ENCODE data around the gene GTF3C4. TPM values are rescaled to one million over a fixed set of nuclear protein-coding genes. Genes with fewer than 3 reads are reported as not detected.
A peak's percentile ranks its signal among the peaks of the same experiment; 100 is the strongest.
"Not testable (repeated sequence)": the region's sequence is repeated elsewhere in the genome, so short reads cannot be mapped to it uniquely, and the experiment has no call there.

GTF3C4 gene
- total and polyA plus RNA-seq, 2 of the 13 experiments (the other 11 are each of a cell fraction or from before 2014, with no cell fraction given), result 2.6 to 12.9 TPM

DNA sequence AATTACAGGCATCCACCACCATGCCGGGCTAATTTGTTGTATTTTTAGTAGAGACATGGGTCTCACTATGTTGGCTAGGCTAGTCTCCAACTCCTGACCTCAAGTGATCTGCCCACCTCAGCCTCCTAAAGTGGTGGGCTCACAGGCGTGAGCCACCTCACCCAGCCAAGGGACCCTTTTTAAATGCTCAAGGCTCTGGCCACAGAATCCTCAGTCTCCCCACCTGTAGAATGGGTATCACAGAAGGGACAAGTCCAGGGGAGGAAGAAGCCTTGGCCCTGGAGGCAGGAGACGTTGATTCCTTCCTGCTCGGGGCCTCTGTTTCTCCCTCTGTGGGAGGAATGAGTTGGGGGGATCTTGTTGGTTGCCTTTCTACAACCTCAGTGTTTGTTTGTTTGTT, 45.7 kb downstream of the GTF3C4 start:
- Histone ChIP-seq H3K36me3 (replicated peaks in 1 of 2; ENCODE audit: control insufficient read depth in 1 of 2, insufficient read depth in 2 of 2, low read length in 2 of 2) (no peaks in the 10 kb centered on the region), H3K27me3 (ENCODE audit: control insufficient read depth in 1 of 2, insufficient read depth in 2 of 2, low read length in 2 of 2) (peaks cover 0 to 12% of the 10 kb centered on the region in 2 experiments; a peak in 2 of 5 replicates), H3K4me2 (ENCODE audit: low read depth, low read length) (no peak overlapping the region), H3K4me3 (replicated peaks in 1 of 3; ENCODE audit: insufficient read depth in 1 of 3, low read depth in 2 of 3, low read length in 3 of 3) (no peak overlapping the region), H3K9me3 (ENCODE audit: low read length) (no peaks in the 10 kb centered on the region), H3K79me2 (ENCODE audit: insufficient read depth, low read length) (no peaks in the 10 kb centered on the region), H4K20me1 (ENCODE audit: insufficient read depth, low read length) (no peaks in the 10 kb centered on the region), H2AFZ (ENCODE audit: low read length) (no peak overlapping the region), H3K9ac (ENCODE audit: insufficient read depth, low read depth, low read length) (no peak overlapping the region), H3K4me1 (ENCODE audit: insufficient read depth, low read length) (no peaks in the 10 kb centered on the region), H3K27ac (ENCODE audit: extremely low read length, insufficient read depth, low read length) (no peak overlapping the region)
- in situ Hi-C loops (cut with HindIII; ENCODE audit: extremely low pct_ligation_motif_present, low pct_unique_long_range_greater_than_20kb) (no loop called here), intact Hi-C loops (cut with micrococcal nuclease; ENCODE audit: unreplicated experiment) (no loop called here)
- FAIRE-seq, result no peak
- ATAC-seq, result no peak
- DNase-seq (ENCODE audit: low spot score), result no peak
- WGBS (ENCODE audit: low lambda C conversion rate), result 72% methylated on average over 3 of the region's 4 CpGs
- no TSS peak for BruUV-seq (replicated peaks)
- POLR2A ChIA-PET, result no interaction called here
- TF ChIP-seq ZNF556 (CRISPR knock-in tag; IDR thresholded peaks at IDR 0.05; ENCODE audit: borderline replicate concordance) (no peak), ZNF629 (CRISPR knock-in tag; conservative IDR thresholded peaks at IDR 0.05) (peak; percentile 69)
- CTCF ChIA-PET (ENCODE audit: low intra/inter-chr PET ratio, low total read pairs), result no interaction called here

DNA sequence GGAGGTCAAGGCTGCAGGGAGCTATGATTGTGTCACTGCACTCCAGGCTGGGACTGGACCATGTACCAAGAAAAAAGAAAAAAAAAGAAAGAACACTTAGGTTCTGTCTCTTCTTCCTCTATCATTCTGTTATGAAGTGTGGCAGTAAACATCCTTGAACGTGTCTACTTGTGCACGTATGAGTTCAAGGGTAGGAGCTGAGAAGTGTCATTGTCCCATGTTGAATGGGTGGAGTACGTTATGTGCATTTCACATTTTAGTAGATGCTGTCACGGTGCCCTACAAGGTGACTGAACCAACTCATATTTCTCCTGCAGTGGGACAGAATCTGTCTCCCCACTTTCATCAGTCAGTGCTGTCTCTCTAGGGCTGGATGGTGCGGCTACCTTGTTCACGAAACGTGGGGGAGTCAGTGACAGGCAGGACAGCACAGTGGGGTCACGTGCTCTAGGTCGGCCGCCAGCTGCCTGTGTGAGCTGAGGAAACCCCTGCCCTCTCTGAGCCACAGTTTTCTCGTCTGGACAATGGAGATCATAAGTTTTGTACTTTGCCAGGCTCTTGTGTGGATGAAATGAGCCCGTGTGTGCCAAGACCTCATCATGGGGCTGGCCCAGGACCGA, 47.2 kb downstream of the GTF3C4 start:
- ATAC-seq, result no peak
- H3K4me2 ChIP-seq (ENCODE audit: low read depth, low read length), result no peak overlapping the region
- H3K27me3 ChIP-seq (ENCODE audit: control insufficient read depth in 1 of 2, insufficient read depth in 2 of 2, low read length in 2 of 2), result peaks cover 1 to 13% of the 10 kb centered on the region in 2 experiments; a peak in 4 of 5 replicates
- no peaks in the 10 kb centered on the region for H3K9me3 ChIP-seq (ENCODE audit: low read length)
- H3K27ac ChIP-seq (ENCODE audit: extremely low read length, insufficient read depth, low read length), result no peak overlapping the region
- TF ChIP-seq TAF1 (CRISPR knock-in tag; IDR thresholded peaks at IDR 0.05) (no peak), ZNF768 (CRISPR knock-in tag; IDR thresholded peaks at IDR 0.05) (peak; percentile 63; the same call in 1 of the 2 replicates)
- no peak for FAIRE-seq
- no peaks in the 10 kb centered on the region for H4K20me1 ChIP-seq (ENCODE audit: insufficient read depth, low read length)
- WGBS (ENCODE audit: low lambda C conversion rate), result 0% methylated on average over 5 of the region's 13 CpGs
- intact Hi-C loops (cut with micrococcal nuclease; ENCODE audit: unreplicated experiment), result no loop called here
- CTCF ChIA-PET (ENCODE audit: low intra/inter-chr PET ratio, low total read pairs), result no interaction called here
- H3K79me2 ChIP-seq (ENCODE audit: insufficient read depth, low read length), result no peaks in the 10 kb centered on the region
- H3K9ac ChIP-seq (ENCODE audit: insufficient read depth, low read depth, low read length), result no peak overlapping the region
- H3K36me3 ChIP-seq (replicated peaks in 1 of 2; ENCODE audit: control insufficient read depth in 1 of 2, insufficient read depth in 2 of 2, low read length in 2 of 2), result no peaks in the 10 kb centered on the region
- in situ Hi-C loops (cut with HindIII; ENCODE audit: extremely low pct_ligation_motif_present, low pct_unique_long_range_greater_than_20kb), result no loop called here
- no TSS peak for BruUV-seq (replicated peaks)
- no peak overlapping the region for H3K4me3 ChIP-seq (replicated peaks in 1 of 3; ENCODE audit: insufficient read depth in 1 of 3, low read depth in 2 of 3, low read length in 3 of 3)
- DNase-seq (ENCODE audit: low spot score), result no peak
- no peak overlapping the region for H2AFZ ChIP-seq (ENCODE audit: low read length)
- POLR2A ChIA-PET, result no interaction called here
- no peaks in the 10 kb centered on the region for H3K4me1 ChIP-seq (ENCODE audit: insufficient read depth, low read length)

DNA sequence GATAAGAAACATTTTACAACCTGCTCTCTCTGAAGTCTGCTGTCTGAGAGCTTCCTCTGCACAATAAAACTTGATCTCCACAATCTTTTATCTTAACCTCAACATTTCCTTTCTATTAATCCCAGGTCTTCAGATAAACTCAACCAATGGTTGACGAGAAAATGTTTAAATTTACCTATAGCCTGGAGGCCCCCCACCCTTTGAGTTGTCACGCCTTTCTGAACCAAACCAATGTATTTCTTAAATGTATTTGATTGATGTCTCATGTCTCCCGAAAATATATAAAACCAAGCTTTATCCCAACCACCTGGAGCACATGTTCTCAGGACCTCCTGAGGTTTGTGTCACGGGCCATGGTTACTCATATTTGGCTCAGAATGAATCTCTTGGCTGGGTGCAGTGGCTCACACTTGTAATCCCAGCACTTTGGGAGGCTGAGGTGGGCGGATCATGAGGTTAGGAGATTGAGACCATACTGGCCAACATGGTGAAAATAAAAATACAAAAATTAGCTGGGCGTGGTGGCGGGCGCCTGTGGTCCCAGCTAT, 48.2 kb downstream of the GTF3C4 start:
- H3K9ac ChIP-seq (ENCODE audit: insufficient read depth, low read depth, low read length); H3K4me2 ChIP-seq (ENCODE audit: low read depth, low read length); POLR2A ChIA-PET; BruUV-seq (replicated peaks); H2AFZ ChIP-seq (ENCODE audit: low read length); in situ Hi-C loops (cut with HindIII; ENCODE audit: extremely low pct_ligation_motif_present, low pct_unique_long_range_greater_than_20kb); CTCF ChIA-PET (ENCODE audit: low intra/inter-chr PET ratio, low total read pairs); H3K27ac ChIP-seq (ENCODE audit: extremely low read length, insufficient read depth, low read length); H3K4me3 ChIP-seq (replicated peaks in 1 of 3; ENCODE audit: insufficient read depth in 1 of 3, low read depth in 2 of 3, low read length in 3 of 3); ATAC-seq; H3K79me2 ChIP-seq (ENCODE audit: insufficient read depth, low read length); DNase-seq (ENCODE audit: low spot score); H3K9me3 ChIP-seq (ENCODE audit: low read length); H3K36me3 ChIP-seq (replicated peaks in 1 of 2; ENCODE audit: control insufficient read depth in 1 of 2, insufficient read depth in 2 of 2, low read length in 2 of 2); intact Hi-C loops (cut with micrococcal nuclease; ENCODE audit: unreplicated experiment); FAIRE-seq; H3K4me1 ChIP-seq (ENCODE audit: insufficient read depth, low read length); H4K20me1 ChIP-seq (ENCODE audit: insufficient read depth, low read length): not testable (repeated sequence)
- peaks cover 3 to 20% of the 10 kb centered on the region in 2 experiments; a peak in 4 of 5 replicates for H3K27me3 ChIP-seq (ENCODE audit: control insufficient read depth in 1 of 2, insufficient read depth in 2 of 2, low read length in 2 of 2)
- 42% methylated on average over 8 of the region's 8 CpGs for WGBS (ENCODE audit: low lambda C conversion rate)
